CD4-positive, alpha-beta T cell (primary cell): Measurements from ENCODE around the gene DRGX. TPM values are rescaled to one million over a fixed set of nuclear protein-coding genes. Genes with fewer than 3 reads are reported as not detected.

Source experiments
- ATAC-seq: fragments of 200-7000 bp; cut with Tn5 transposase; one replicate; pipeline ENCODE4 v1.10.0; 2022; ENCODE audit warnings: mild to moderate bottlenecking; ENCODE audit not compliant: poor library complexity
- CTCF ChIA-PET: fragments of 350-600 bp; sonication (Branson Sonifier 250); formaldehyde crosslinking; loops from one replicate; lab custom pipeline; 2021; ENCODE audit warnings: antibody characterized with exemption, inconsistent platforms; lab: Charles Lee
- POLR2A ChIA-PET: fragments of 350-600 bp; sonication (Branson Sonifier 250); formaldehyde crosslinking; loops from one replicate; lab custom pipeline; 2021; ENCODE audit warnings: antibody characterized with exemption, inconsistent platforms; lab: Charles Lee
- DNase-seq, 14 experiments: peaks; one replicate each; pipeline ENCODE4 v3.0.0-alpha.2; 2013 to 2020; ENCODE audit warnings: mixed read lengths in 2 of 14
- H3K27ac ChIP-seq, 2 donors: one replicate each; pipeline versions ENCODE4 v1.5.1 to v1.7.0; 2013; ENCODE audit warnings: low read length in 2 of 2, low read depth in 1 of 2, mild to moderate bottlenecking in 1 of 2
- H3K27me3 ChIP-seq, 2 experiments: 1 replicate in 1 of 2; 2 replicates in 1 of 2; pipeline versions ENCODE4 v1.6.1 to v1.7.0; 2013; ENCODE audit warnings: low read length in 2 of 2, control low read depth in 1 of 2, mild to moderate bottlenecking in 1 of 2, moderate library complexity in 1 of 2; ENCODE audit not compliant: insufficient read depth in 2 of 2, control insufficient read depth in 1 of 2
- H3K36me3 ChIP-seq: one replicate; pipeline ENCODE4 v1.6.1; 2013; ENCODE audit warnings: low read length, control low read depth; ENCODE audit not compliant: insufficient read depth
- H3K4me1 ChIP-seq: one replicate; pipeline ENCODE4 v1.6.1; 2013; ENCODE audit warnings: low read length, control low read depth; ENCODE audit not compliant: insufficient read depth
- H3K4me3 ChIP-seq: one replicate; pipeline ENCODE4 v1.5.1; 2013; ENCODE audit warnings: mild to moderate bottlenecking, low read length, moderate library complexity
- H3K9me3 ChIP-seq, 2 experiments: 1 replicate in 1 of 2; 2 replicates in 1 of 2; pipeline versions ENCODE4 v1.6.1 to v1.7.0; 2013; ENCODE audit warnings: low read length in 2 of 2, mild to moderate bottlenecking in 2 of 2, control low read depth in 1 of 2, moderate library complexity in 1 of 2; ENCODE audit not compliant: control insufficient read depth in 1 of 2, insufficient read depth in 1 of 2
- H3K27ac Mint-ChIP-seq: one replicate; pipeline ENCODE4 v1.8.0; 2020; ENCODE audit warnings: mixed read lengths
- H3K27me3 Mint-ChIP-seq: one replicate; pipeline ENCODE4 v1.8.0; 2021; ENCODE audit warnings: mixed read lengths
- H3K36me3 Mint-ChIP-seq: one replicate; pipeline ENCODE4 v1.8.0; 2021; ENCODE audit warnings: low read depth, mixed read lengths
- H3K4me1 Mint-ChIP-seq: one replicate; pipeline ENCODE4 v1.8.0; 2021; ENCODE audit warnings: low read depth, mixed read lengths
- H3K4me3 Mint-ChIP-seq: one replicate; pipeline ENCODE4 v1.8.0; 2020; ENCODE audit warnings: mild to moderate bottlenecking, mixed read lengths
- H3K9me3 Mint-ChIP-seq: one replicate; pipeline ENCODE4 v1.8.0; 2020; ENCODE audit warnings: mixed read lengths
- CTCF ChIP-seq: fragments of 200-600 bp; IDR thresholded peaks from one replicate; pipeline ENCODE4 v1.8.0; 2022; ENCODE audit warnings: antibody characterized with exemption, mild to moderate bottlenecking
- intact Hi-C, 2 experiments: fragments of 100-400 bp; cut with DNase I in 1 of 2; cut with micrococcal nuclease in 1 of 2; formaldehyde crosslinking; loops; one replicate each; pipeline versions ENCODE4 v1.15.1 to v1.9.0; 2023 to 2025; cut with DNase I, micrococcal nuclease
- total RNA-seq, 174 experiments: library from RNA in 2 of 174; stranded (reverse) in 2 of 174; gene quantifications; one replicate each; pipeline ENCODE4 v1.2.3 and lab custom pipeline; 2021 to 2026

Gene DRGX
- total RNA-seq, 2 experiments from 2014 or later: not detected

- ChIA-PET CTCF (no interaction called here), POLR2A (no interaction called here)
- DNase-seq: no peak
- Histone ChIP-seq H3K36me3 (no peaks in the 10 kb centered on the region), H3K27ac (no peak overlapping the region), H3K9me3 (peaks cover 0 to 9% of the 10 kb centered on the region in 2 experiments), H3K27me3 (no peaks in the 10 kb centered on the region), H3K4me3 (no peak overlapping the region), H3K4me1 (no peaks in the 10 kb centered on the region)
- no peaks in the 10 kb centered on the region for H3K9me3 Mint-ChIP-seq
- H3K27me3 Mint-ChIP-seq: no peaks in the 10 kb centered on the region
- no peak for ATAC-seq
- no peak overlapping the region for H3K4me3 Mint-ChIP-seq
- H3K36me3 Mint-ChIP-seq: no peaks in the 10 kb centered on the region
- H3K4me1 Mint-ChIP-seq: no peaks in the 10 kb centered on the region
- TF ChIP-seq CTCF: no peak
- H3K27ac Mint-ChIP-seq: no peak overlapping the region
- intact Hi-C loops: no loop called here
Measured at GRCh38 chr10:49325131-49325915, 70.6 kb downstream of the DRGX start.

- Mint-ChIP-seq H3K9me3 (no peaks in the 10 kb centered on the region), H3K4me1 (no peaks in the 10 kb centered on the region), H3K27ac (no peak overlapping the region), H3K4me3 (no peak overlapping the region), H3K36me3 (no peaks in the 10 kb centered on the region), H3K27me3 (no peaks in the 10 kb centered on the region)
- no peaks in the 10 kb centered on the region for H3K4me1 ChIP-seq
- ChIA-PET CTCF (no interaction called here), POLR2A (no interaction called here)
- no peaks in the 10 kb centered on the region for H3K36me3 ChIP-seq
- H3K27me3 ChIP-seq: no peaks in the 10 kb centered on the region
- TF ChIP-seq CTCF: no peak
- no peak for ATAC-seq
- H3K9me3 ChIP-seq: peaks cover 0 to 9% of the 10 kb centered on the region in 2 experiments
- no peak for DNase-seq
- intact Hi-C loops: no loop called here
- H3K4me3 ChIP-seq: no peak overlapping the region
- H3K27ac ChIP-seq: no peak overlapping the region
Measured at GRCh38 chr10:49324711-49325110, 71.2 kb downstream of the DRGX start.

GRCh38 chr10:49323896-49324270 is 72.0 kb downstream of the DRGX start:
- DNase-seq (no peak), ATAC-seq (no peak)
- H3K27me3 Mint-ChIP-seq: no peaks in the 10 kb centered on the region
- H3K9me3 Mint-ChIP-seq: no peaks in the 10 kb centered on the region
- Histone ChIP-seq H3K9me3 (peaks cover 0 to 9% of the 10 kb centered on the region in 2 experiments), H3K27me3 (no peaks in the 10 kb centered on the region), H3K36me3 (no peaks in the 10 kb centered on the region), H3K4me3 (no peak overlapping the region), H3K4me1 (no peaks in the 10 kb centered on the region), H3K27ac (no peak overlapping the region)
- intact Hi-C loops: no loop called here
- H3K36me3 Mint-ChIP-seq: no peaks in the 10 kb centered on the region
- no peak overlapping the region for H3K27ac Mint-ChIP-seq
- TF ChIP-seq CTCF: no peak
- no peak overlapping the region for H3K4me3 Mint-ChIP-seq
- H3K4me1 Mint-ChIP-seq: no peaks in the 10 kb centered on the region
- ChIA-PET CTCF (no interaction called here), POLR2A (no interaction called here)
